Upper lobe of right lung (tissue), 1 donor: Measurements from ENCODE around the gene GTF2F2. TPM values are rescaled to one million over a fixed set of nuclear protein-coding genes. Genes with fewer than 3 reads are reported as not detected.

Source experiments
- ATAC-seq: fragments of 200-7000 bp; cut with Tn5 transposase; one replicate; pipeline ENCODE4 v1.9.1; 2020; ENCODE audit warnings: mild to moderate bottlenecking, moderate library complexity
- DNase-seq: peaks from one replicate; pipeline ENCODE4 v3.0.0-alpha.2; 2020
- H3K27ac ChIP-seq: fragments of 200-600 bp; one replicate; pipeline ENCODE4 v1.8.0; 2022
- H3K27me3 ChIP-seq: fragments of 200-600 bp; one replicate; pipeline ENCODE4 v1.8.0; 2022; ENCODE audit warnings: mild to moderate bottlenecking
- H3K36me3 ChIP-seq: fragments of 200-600 bp; one replicate; pipeline ENCODE4 v1.8.0; 2022
- H3K4me1 ChIP-seq: fragments of 200-600 bp; one replicate; pipeline ENCODE4 v1.8.0; 2022
- H3K4me3 ChIP-seq: fragments of 200-600 bp; one replicate; pipeline ENCODE4 v1.8.0; 2022; ENCODE audit warnings: mild to moderate bottlenecking
- H3K9me3 ChIP-seq: fragments of 200-600 bp; one replicate; pipeline ENCODE4 v1.8.0; 2022
- CTCF ChIP-seq: fragments of 200-600 bp; IDR thresholded peaks from one replicate; pipeline ENCODE4 v1.8.0; 2022; ENCODE audit warnings: antibody characterized with exemption
- intact Hi-C: fragments of 100-400 bp; cut with DNase I; formaldehyde crosslinking; loops from one replicate; pipeline ENCODE4 v1.11.0; 2022
- total RNA-seq: library from RNA; stranded (reverse); fragmentation: NEBNext Ultra II Directional; extraction: Animal tissue kit (Norgen Biotek cat#: 25700); gene quantifications from one replicate; pipeline ENCODE4 v1.2.1, GENCODE V29; 2021
- donor health status: DM: no; HTN: yes; CAD: no; lungs with severe emphysema.

Gene GTF2F2
- total RNA-seq, 1 donor from 2014 or later: 14.6 TPM

GRCh38 chr13:45109102-45109720 lies 11.1 kb upstream of the GTF2F2 start:
- intact Hi-C loops: no loop called here
- no peaks in the 10 kb centered on the region for H3K27me3 ChIP-seq
- H3K9me3 ChIP-seq: no peaks in the 10 kb centered on the region
- TF ChIP-seq CTCF: no peak
- H3K4me1 ChIP-seq: no peaks in the 10 kb centered on the region
- no peak overlapping the region for H3K27ac ChIP-seq
- H3K36me3 ChIP-seq: no peaks in the 10 kb centered on the region
- ATAC-seq (no peak), DNase-seq (no peak)
- no peak overlapping the region for H3K4me3 ChIP-seq

- DNase-seq (no peak), ATAC-seq (no peak)
Observed at GRCh38 chr13:45113233-45114224, 6.8 kb upstream of the GTF2F2 start.

GRCh38 chr13:45119469-45119990 lies 780 bp upstream of the GTF2F2 start:
- TF ChIP-seq CTCF: no peak
- Histone ChIP-seq H3K4me1 (peaks cover 17% of the 10 kb centered on the region), H3K36me3 (no peaks in the 10 kb centered on the region), H3K4me3 (peak overlapping the region; percentile 90), H3K27me3 (no peaks in the 10 kb centered on the region), H3K9me3 (no peaks in the 10 kb centered on the region), H3K27ac (peak overlapping the region; percentile 90)
- intact Hi-C loops: no loop called here
- peak; percentile 56 for ATAC-seq
- no peak for DNase-seq

More at GRCh38 chr13:45113233-45114224, 6.8 kb upstream of the GTF2F2 start:
- H3K27me3 ChIP-seq: no peaks in the 10 kb centered on the region
- no peak overlapping the region for H3K27ac ChIP-seq
- H3K9me3 ChIP-seq: no peaks in the 10 kb centered on the region
- TF ChIP-seq CTCF: no peak
- H3K4me1 ChIP-seq: no peaks in the 10 kb centered on the region
- intact Hi-C loops: no loop called here
- H3K36me3 ChIP-seq: no peaks in the 10 kb centered on the region
- H3K4me3 ChIP-seq: no peak overlapping the region

GRCh38 chr13:45120967-45121831 lies 889 bp downstream of the GTF2F2 start:
- no peak for DNase-seq
- H3K4me1 ChIP-seq: peaks cover 17% of the 10 kb centered on the region
- peak overlapping the region; percentile 90 for H3K4me3 ChIP-seq
- H3K27ac ChIP-seq: peak overlapping the region; percentile 90
- no peaks in the 10 kb centered on the region for H3K36me3 ChIP-seq
- H3K27me3 ChIP-seq: no peaks in the 10 kb centered on the region
- no peaks in the 10 kb centered on the region for H3K9me3 ChIP-seq
- intact Hi-C loops: no loop called here
- ATAC-seq: no peak
- no peak for TF ChIP-seq CTCF

- no peak overlapping the region for H3K4me3 ChIP-seq
- no peaks in the 10 kb centered on the region for H3K36me3 ChIP-seq
- no peak for TF ChIP-seq CTCF
- DNase-seq (no peak), ATAC-seq (no peak)
- intact Hi-C loops: no loop called here
- H3K9me3 ChIP-seq: no peaks in the 10 kb centered on the region
- H3K4me1 ChIP-seq: peaks cover 17% of the 10 kb centered on the region
- no peaks in the 10 kb centered on the region for H3K27me3 ChIP-seq
- H3K27ac ChIP-seq: no peak overlapping the region
Observed at GRCh38 chr13:45122941-45123340, 2.6 kb downstream of the GTF2F2 start.
